Measurements from ENCODE around the gene RAPGEF4.

Gene RAPGEF4

GRCh38 chr2:172877826-172878225, 142.2 kb downstream of the RAPGEF4 start:
- no peaks in the 10 kb centered on the region for H3K9me3 Mint-ChIP-seq

GRCh38 chr2:172878260-172878659, 142.6 kb downstream of the RAPGEF4 start:
- Mint-ChIP-seq H3K27ac (no peak overlapping the region), H3K4me1 (no peaks in the 10 kb centered on the region), H3K9me3 (no peaks in the 10 kb centered on the region), H3K27me3 (peaks cover 1% of the 10 kb centered on the region), H3K36me3 (no peaks in the 10 kb centered on the region), H3K4me3 (no peak overlapping the region)

More at GRCh38 chr2:172877826-172878225, 142.2 kb downstream of the RAPGEF4 start:
- Mint-ChIP-seq H3K27ac (no peak overlapping the region), H3K4me3 (no peak overlapping the region), H3K27me3 (peaks cover 1% of the 10 kb centered on the region), H3K4me1 (no peaks in the 10 kb centered on the region), H3K36me3 (no peaks in the 10 kb centered on the region)

GRCh38 chr2:172884336-172884735, 148.7 kb downstream of the RAPGEF4 start:
- H3K27me3 Mint-ChIP-seq: peaks cover 3% of the 10 kb centered on the region
- H3K4me3 Mint-ChIP-seq: no peak overlapping the region
- no peaks in the 10 kb centered on the region for H3K9me3 Mint-ChIP-seq
- H3K4me1 Mint-ChIP-seq: no peaks in the 10 kb centered on the region
- H3K36me3 Mint-ChIP-seq: no peaks in the 10 kb centered on the region
- H3K27ac Mint-ChIP-seq: no peak overlapping the region

GRCh38 chr2:172885996-172886395, 150.4 kb downstream of the RAPGEF4 start:
- Mint-ChIP-seq H3K9me3 (no peaks in the 10 kb centered on the region), H3K4me1 (no peaks in the 10 kb centered on the region), H3K27ac (no peak overlapping the region), H3K27me3 (peaks cover 3% of the 10 kb centered on the region), H3K4me3 (no peak overlapping the region), H3K36me3 (no peaks in the 10 kb centered on the region)

- H3K27ac Mint-ChIP-seq: no peak overlapping the region
- no peak overlapping the region for H3K4me3 Mint-ChIP-seq
- peaks cover 6% of the 10 kb centered on the region for H3K27me3 Mint-ChIP-seq
- H3K4me1 Mint-ChIP-seq: no peaks in the 10 kb centered on the region
- H3K9me3 Mint-ChIP-seq: no peaks in the 10 kb centered on the region
- H3K36me3 Mint-ChIP-seq: no peaks in the 10 kb centered on the region
Observed at GRCh38 chr2:172887280-172887679, 151.6 kb downstream of the RAPGEF4 start.

GRCh38 chr2:172888714-172889669, 153.3 kb downstream of the RAPGEF4 start:
- Mint-ChIP-seq H3K4me3 (no peak overlapping the region), H3K36me3 (no peaks in the 10 kb centered on the region), H3K27ac (no peak overlapping the region), H3K4me1 (no peaks in the 10 kb centered on the region), H3K27me3 (peaks cover 6% of the 10 kb centered on the region), H3K9me3 (no peaks in the 10 kb centered on the region)

- H3K27me3 Mint-ChIP-seq: peaks cover 3% of the 10 kb centered on the region
- H3K27ac Mint-ChIP-seq: no peak overlapping the region
Observed at GRCh38 chr2:172889768-172890430, 154.3 kb downstream of the RAPGEF4 start.

GRCh38 chr2:172893111-172893510, 157.5 kb downstream of the RAPGEF4 start:
- Mint-ChIP-seq H3K4me3 (no peak overlapping the region), H3K9me3 (no peaks in the 10 kb centered on the region), H3K27ac (no peak overlapping the region), H3K36me3 (no peaks in the 10 kb centered on the region), H3K4me1 (no peaks in the 10 kb centered on the region), H3K27me3 (peaks cover 7% of the 10 kb centered on the region)

More at GRCh38 chr2:172889768-172890430, 154.3 kb downstream of the RAPGEF4 start:
- H3K36me3 Mint-ChIP-seq: no peaks in the 10 kb centered on the region
- no peak overlapping the region for H3K4me3 Mint-ChIP-seq
- no peaks in the 10 kb centered on the region for H3K4me1 Mint-ChIP-seq
- H3K9me3 Mint-ChIP-seq: no peaks in the 10 kb centered on the region

GRCh38 chr2:172893671-172894070, 158.0 kb downstream of the RAPGEF4 start:
- H3K27me3 Mint-ChIP-seq: peaks cover 7% of the 10 kb centered on the region
- no peak overlapping the region for H3K4me3 Mint-ChIP-seq
- H3K9me3 Mint-ChIP-seq: no peaks in the 10 kb centered on the region
- no peaks in the 10 kb centered on the region for H3K4me1 Mint-ChIP-seq
- H3K27ac Mint-ChIP-seq: no peak overlapping the region
- no peaks in the 10 kb centered on the region for H3K36me3 Mint-ChIP-seq

- H3K27me3 Mint-ChIP-seq: peaks cover 9% of the 10 kb centered on the region
- H3K4me1 Mint-ChIP-seq: no peaks in the 10 kb centered on the region
- H3K9me3 Mint-ChIP-seq: no peaks in the 10 kb centered on the region
- H3K27ac Mint-ChIP-seq: no peak overlapping the region
- no peak overlapping the region for H3K4me3 Mint-ChIP-seq
- no peaks in the 10 kb centered on the region for H3K36me3 Mint-ChIP-seq
Observed at GRCh38 chr2:172894689-172895387, 159.2 kb downstream of the RAPGEF4 start.

GRCh38 chr2:172896661-172897081, 161.0 kb downstream of the RAPGEF4 start:
- Mint-ChIP-seq H3K27ac (no peak overlapping the region), H3K9me3 (no peaks in the 10 kb centered on the region), H3K27me3 (peaks cover 6% of the 10 kb centered on the region), H3K36me3 (no peaks in the 10 kb centered on the region), H3K4me3 (no peak overlapping the region), H3K4me1 (no peaks in the 10 kb centered on the region)

- Mint-ChIP-seq H3K27me3 (peaks cover 4% of the 10 kb centered on the region), H3K27ac (no peak overlapping the region), H3K4me1 (no peaks in the 10 kb centered on the region), H3K4me3 (no peak overlapping the region), H3K36me3 (no peaks in the 10 kb centered on the region), H3K9me3 (no peaks in the 10 kb centered on the region)
Observed at GRCh38 chr2:172900871-172901270, 165.2 kb downstream of the RAPGEF4 start.

- Mint-ChIP-seq H3K9me3 (no peaks in the 10 kb centered on the region), H3K27ac (no peak overlapping the region), H3K27me3 (peaks cover 4% of the 10 kb centered on the region)
Observed at GRCh38 chr2:172901913-172902312, 166.3 kb downstream of the RAPGEF4 start.

GRCh38 chr2:172904236-172904635, 168.6 kb downstream of the RAPGEF4 start:
- peaks cover 2% of the 10 kb centered on the region for H3K27me3 Mint-ChIP-seq
- H3K36me3 Mint-ChIP-seq: no peaks in the 10 kb centered on the region
- no peaks in the 10 kb centered on the region for H3K4me1 Mint-ChIP-seq
- H3K9me3 Mint-ChIP-seq: no peaks in the 10 kb centered on the region
- H3K27ac Mint-ChIP-seq: no peak overlapping the region
- no peak overlapping the region for H3K4me3 Mint-ChIP-seq

More at GRCh38 chr2:172901913-172902312, 166.3 kb downstream of the RAPGEF4 start:
- H3K4me1 Mint-ChIP-seq: no peaks in the 10 kb centered on the region
- no peak overlapping the region for H3K4me3 Mint-ChIP-seq
- H3K36me3 Mint-ChIP-seq: no peaks in the 10 kb centered on the region

GRCh38 chr2:172905937-172906811, 170.5 kb downstream of the RAPGEF4 start:
- H3K36me3 Mint-ChIP-seq: no peaks in the 10 kb centered on the region
- peaks cover 5% of the 10 kb centered on the region for H3K4me1 Mint-ChIP-seq
- no peak overlapping the region for H3K4me3 Mint-ChIP-seq
- H3K27me3 Mint-ChIP-seq: no peaks in the 10 kb centered on the region
- no peak overlapping the region for H3K27ac Mint-ChIP-seq
- H3K9me3 Mint-ChIP-seq: no peaks in the 10 kb centered on the region

Data from activated naive CD4-positive, alpha-beta T cell treated with anti-CD3 and anti-CD28 coated beads, Interleukin-2, amount 50 U/mL, for 24 hours (primary cell).